Memory B cell (primary cell): ENCODE measurements around the gene PAFAH2.
"Not testable (repeated sequence)": the region's sequence is repeated elsewhere in the genome, so short reads cannot be mapped to it uniquely, and the experiment has no call there.

ENCODE experiments used
- ATAC-seq: fragments of 150-1000 bp; cut with Tn5 transposase; 2 replicates; pipeline ENCODE4 v1.10.0; 2021; ENCODE audit warnings: low read depth, mild to moderate bottlenecking, moderate library complexity
- DNase-seq, 2 donors: peaks; one replicate each; pipeline ENCODE4 v3.0.0; 2022; ENCODE audit warnings: low spot score in 2 of 2
- H3K27ac Mint-ChIP-seq: one replicate; pipeline ENCODE4 v1.8.0; 2022; ENCODE audit warnings: mild to moderate bottlenecking, moderate library complexity, mixed read lengths
- H3K27me3 Mint-ChIP-seq: one replicate; pipeline ENCODE4 v1.8.0; 2022; ENCODE audit warnings: mixed read lengths
- H3K36me3 Mint-ChIP-seq: one replicate; pipeline ENCODE4 v1.8.0; 2022; ENCODE audit warnings: mild to moderate bottlenecking, mixed read lengths
- H3K4me1 Mint-ChIP-seq: one replicate; pipeline ENCODE4 v1.8.0; 2022; ENCODE audit warnings: mixed read lengths
- H3K4me3 Mint-ChIP-seq: one replicate; pipeline ENCODE4 v1.8.0; 2022; ENCODE audit warnings: mild to moderate bottlenecking, moderate library complexity, mixed read lengths
- H3K9me3 Mint-ChIP-seq: one replicate; pipeline ENCODE4 v1.8.0; 2022; ENCODE audit warnings: mixed read lengths

PAFAH2 gene

GRCh38 chr1:25990702-25991395 lies 7.0 kb downstream of the PAFAH2 start:
- H3K4me3 Mint-ChIP-seq = no peak overlapping the region
- DNase-seq = no peak
- no peak overlapping the region for H3K27ac Mint-ChIP-seq
- H3K27me3 Mint-ChIP-seq = no peaks in the 10 kb centered on the region
- ATAC-seq = no peak
- H3K36me3 Mint-ChIP-seq = peaks cover 16% of the 10 kb centered on the region
- no peaks in the 10 kb centered on the region for H3K9me3 Mint-ChIP-seq
- peaks cover 13% of the 10 kb centered on the region for H3K4me1 Mint-ChIP-seq

DNA sequence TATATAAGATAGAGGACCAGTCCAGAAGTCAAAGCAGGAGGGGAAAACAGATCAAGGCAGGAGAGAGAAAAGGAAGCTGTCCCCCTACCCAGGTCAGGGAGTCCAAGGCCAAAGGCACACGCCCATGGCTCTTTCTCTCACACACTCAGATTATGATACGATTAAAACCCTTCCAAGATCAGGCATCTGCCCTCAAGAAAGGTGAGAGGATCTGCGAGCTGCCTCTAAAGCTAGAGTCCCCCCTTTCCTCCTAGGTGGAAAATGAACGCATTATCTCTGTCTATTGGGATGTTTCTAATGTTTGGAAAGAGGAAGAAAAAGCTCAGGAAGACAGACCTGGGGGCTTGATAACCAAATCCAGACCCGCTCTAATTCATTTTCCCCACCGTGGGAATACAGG lies 7.6 kb downstream of the PAFAH2 start:
- Mint-ChIP-seq H3K27me3 (no peaks in the 10 kb centered on the region), H3K4me3 (no peak overlapping the region), H3K27ac (no peak overlapping the region), H3K36me3 (peaks cover 21% of the 10 kb centered on the region), H3K4me1 (peaks cover 13% of the 10 kb centered on the region), H3K9me3 (no peaks in the 10 kb centered on the region)
- no peak for ATAC-seq
- no peak for DNase-seq

- Mint-ChIP-seq H3K27me3 (no peaks in the 10 kb centered on the region), H3K36me3 (peaks cover 21% of the 10 kb centered on the region), H3K27ac (no peak overlapping the region), H3K9me3 (no peaks in the 10 kb centered on the region), H3K4me3 (no peak overlapping the region), H3K4me1 (peaks cover 13% of the 10 kb centered on the region)
- DNase-seq (no peak), ATAC-seq (no peak)
Observed at GRCh38 chr1:25989440-25990234, 8.2 kb downstream of the PAFAH2 start.

DNA sequence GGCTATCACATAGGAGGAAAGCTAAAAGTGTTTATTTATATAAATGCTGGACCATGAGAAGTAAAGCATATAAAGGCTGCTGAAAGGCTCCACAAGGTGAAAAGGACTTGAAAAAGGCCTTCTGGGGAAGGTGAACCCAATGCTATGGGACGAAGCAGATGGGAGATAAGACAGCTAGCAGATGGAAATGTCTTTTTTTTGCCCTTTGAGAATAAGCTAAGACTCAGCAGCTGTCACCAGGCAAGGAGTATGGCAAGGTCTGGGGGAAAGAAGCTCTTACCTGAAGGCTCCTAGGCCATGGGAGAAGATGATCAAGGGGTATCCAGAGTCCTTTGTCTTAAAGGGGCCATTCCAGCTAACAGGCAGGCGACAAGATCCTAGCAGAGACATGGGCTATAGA lies 9.9 kb downstream of the PAFAH2 start:
- peaks cover 8% of the 10 kb centered on the region for H3K4me1 Mint-ChIP-seq
- DNase-seq (no peak), ATAC-seq (no peak)
- no peaks in the 10 kb centered on the region for H3K27me3 Mint-ChIP-seq
- H3K4me3 Mint-ChIP-seq = no peak overlapping the region
- peaks cover 22% of the 10 kb centered on the region for H3K36me3 Mint-ChIP-seq
- H3K27ac Mint-ChIP-seq = no peak overlapping the region
- H3K9me3 Mint-ChIP-seq = no peaks in the 10 kb centered on the region

- not testable (repeated sequence) for H3K27me3 Mint-ChIP-seq, H3K27ac Mint-ChIP-seq, DNase-seq, ATAC-seq, H3K4me1 Mint-ChIP-seq, H3K9me3 Mint-ChIP-seq, H3K4me3 Mint-ChIP-seq
- H3K36me3 Mint-ChIP-seq = peaks cover 33% of the 10 kb centered on the region
Observed at GRCh38 chr1:25986773-25987172, 11.1 kb downstream of the PAFAH2 start.

GRCh38 chr1:25985670-25986069 lies 12.2 kb downstream of the PAFAH2 start:
- peaks cover 33% of the 10 kb centered on the region for H3K36me3 Mint-ChIP-seq
- ATAC-seq (no peak), DNase-seq (no peak)
- H3K4me3 Mint-ChIP-seq = no peak overlapping the region
- H3K9me3 Mint-ChIP-seq = no peaks in the 10 kb centered on the region
- peak overlapping the region; percentile 18 for H3K27ac Mint-ChIP-seq
- H3K27me3 Mint-ChIP-seq = no peaks in the 10 kb centered on the region
- peaks cover 4% of the 10 kb centered on the region for H3K4me1 Mint-ChIP-seq

DNA sequence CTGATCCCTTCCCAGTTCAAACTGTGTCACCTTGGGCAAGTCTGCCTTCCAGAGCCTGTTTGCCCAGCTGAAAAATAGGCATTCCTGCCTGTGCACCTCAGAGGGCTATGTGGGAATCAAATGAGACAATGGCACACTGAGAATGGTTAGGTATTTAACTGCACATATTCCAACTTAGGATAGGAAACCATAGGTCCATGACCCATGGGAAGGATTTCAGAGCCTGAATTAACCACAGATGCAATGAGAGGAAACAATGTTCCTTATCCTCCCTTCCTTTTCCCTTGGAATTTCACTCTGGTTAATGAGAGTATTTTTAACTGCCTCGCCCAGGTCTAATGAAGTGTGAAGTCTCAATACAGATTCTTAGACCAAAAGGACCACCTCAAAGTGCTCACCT lies 12.7 kb downstream of the PAFAH2 start:
- Mint-ChIP-seq H3K27ac (no peak overlapping the region), H3K27me3 (no peaks in the 10 kb centered on the region), H3K36me3 (peaks cover 33% of the 10 kb centered on the region), H3K9me3 (no peaks in the 10 kb centered on the region), H3K4me1 (peaks cover 4% of the 10 kb centered on the region), H3K4me3 (no peak overlapping the region)
- no peak for ATAC-seq
- DNase-seq = no peak

DNA sequence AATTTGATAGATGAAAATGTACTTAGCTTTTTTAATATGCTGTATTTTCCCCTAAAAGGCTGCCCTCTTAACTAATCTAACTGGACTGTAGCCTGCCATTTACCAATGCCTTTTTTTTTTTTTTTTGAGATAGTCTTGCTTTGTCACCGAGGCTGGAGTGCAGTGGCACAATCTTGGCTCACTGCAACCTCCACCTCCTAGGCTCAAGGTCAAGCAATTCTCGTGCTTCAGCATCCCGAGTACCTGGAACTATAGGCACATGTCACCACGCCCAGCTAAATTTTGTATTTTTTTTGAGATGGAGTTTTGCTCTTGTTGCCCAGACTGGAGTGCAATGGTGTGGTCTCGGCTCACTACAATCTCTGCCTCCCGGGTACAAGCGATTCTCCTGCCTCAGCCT lies 18.7 kb downstream of the PAFAH2 start:
- no peak overlapping the region for H3K4me3 Mint-ChIP-seq
- no peak for DNase-seq
- peaks cover 35% of the 10 kb centered on the region for H3K36me3 Mint-ChIP-seq
- H3K4me1 Mint-ChIP-seq = no peaks in the 10 kb centered on the region
- H3K27me3 Mint-ChIP-seq = no peaks in the 10 kb centered on the region
- no peak for ATAC-seq
- no peaks in the 10 kb centered on the region for H3K9me3 Mint-ChIP-seq
- no peak overlapping the region for H3K27ac Mint-ChIP-seq

- no peak overlapping the region for H3K27ac Mint-ChIP-seq
- no peaks in the 10 kb centered on the region for H3K27me3 Mint-ChIP-seq
- no peak for ATAC-seq
Observed at GRCh38 chr1:25978403-25978802, 19.5 kb downstream of the PAFAH2 start.

GRCh38 chr1:25977801-25978200 lies 20.1 kb downstream of the PAFAH2 start:
- Mint-ChIP-seq H3K36me3 (peaks cover 32% of the 10 kb centered on the region), H3K27ac (no peak overlapping the region), H3K4me3 (no peak overlapping the region), H3K27me3 (no peaks in the 10 kb centered on the region), H3K9me3 (no peaks in the 10 kb centered on the region), H3K4me1 (no peaks in the 10 kb centered on the region)
- DNase-seq (no peak), ATAC-seq (no peak)

More at GRCh38 chr1:25978403-25978802, 19.5 kb downstream of the PAFAH2 start:
- no peaks in the 10 kb centered on the region for H3K4me1 Mint-ChIP-seq
- no peak for DNase-seq
- no peak overlapping the region for H3K4me3 Mint-ChIP-seq
- H3K36me3 Mint-ChIP-seq = peaks cover 34% of the 10 kb centered on the region
- no peaks in the 10 kb centered on the region for H3K9me3 Mint-ChIP-seq

GRCh38 chr1:25973610-25974321 lies 24.1 kb downstream of the PAFAH2 start:
- no peak overlapping the region for H3K4me3 Mint-ChIP-seq
- no peak overlapping the region for H3K27ac Mint-ChIP-seq
- H3K9me3 Mint-ChIP-seq = no peaks in the 10 kb centered on the region
- DNase-seq (no peak), ATAC-seq (no peak)
- peaks cover 13% of the 10 kb centered on the region for H3K4me1 Mint-ChIP-seq
- no peaks in the 10 kb centered on the region for H3K27me3 Mint-ChIP-seq
- peaks cover 30% of the 10 kb centered on the region for H3K36me3 Mint-ChIP-seq

- Mint-ChIP-seq H3K9me3 (no peaks in the 10 kb centered on the region), H3K27ac (peak overlapping the region; percentile 51), H3K4me1 (peaks cover 19% of the 10 kb centered on the region), H3K27me3 (no peaks in the 10 kb centered on the region), H3K36me3 (peaks cover 37% of the 10 kb centered on the region), H3K4me3 (peak overlapping the region; percentile 19)
- ATAC-seq (no peak), DNase-seq (no peak)
Observed at GRCh38 chr1:25971811-25972180, 26.1 kb downstream of the PAFAH2 start.

- ATAC-seq (peak; percentile 91), DNase-seq (peak in 1 of 2 donors; percentile 21)
- H3K4me3 Mint-ChIP-seq = peak overlapping the region; percentile 27
- H3K36me3 Mint-ChIP-seq = peaks cover 35% of the 10 kb centered on the region
- no peaks in the 10 kb centered on the region for H3K9me3 Mint-ChIP-seq
- no peaks in the 10 kb centered on the region for H3K27me3 Mint-ChIP-seq
- peaks cover 19% of the 10 kb centered on the region for H3K4me1 Mint-ChIP-seq
- peak overlapping the region; percentile 51 for H3K27ac Mint-ChIP-seq
Observed at GRCh38 chr1:25971066-25971810, 26.6 kb downstream of the PAFAH2 start.

DNA sequence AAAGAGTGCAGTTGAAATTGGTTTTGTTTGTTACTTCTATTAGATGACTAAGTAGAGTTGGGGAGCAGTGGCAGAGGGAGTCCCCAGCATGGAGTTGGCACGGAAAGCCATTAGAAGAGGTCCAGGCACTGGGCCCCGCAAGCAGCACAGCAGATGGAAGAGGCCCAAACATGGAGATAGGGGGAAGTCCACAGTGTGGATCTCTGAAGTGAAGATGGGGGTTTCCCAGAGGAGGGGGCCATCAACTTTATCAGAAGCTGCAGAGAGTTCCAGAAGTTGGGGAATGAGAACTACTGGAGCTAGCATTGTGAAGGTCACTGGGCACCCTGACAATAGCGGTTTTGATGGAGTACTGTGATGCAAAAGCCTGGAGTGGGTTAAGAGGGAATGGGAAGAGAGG lies 30.6 kb downstream of the PAFAH2 start:
- no peak for DNase-seq
- Mint-ChIP-seq H3K9me3 (no peaks in the 10 kb centered on the region), H3K27me3 (no peaks in the 10 kb centered on the region), H3K4me3 (no peak overlapping the region), H3K36me3 (peaks cover 35% of the 10 kb centered on the region), H3K27ac (peak overlapping the region; percentile 49), H3K4me1 (peaks cover 21% of the 10 kb centered on the region)
- no peak for ATAC-seq
